GM19043 (cell line): Measurements from ENCODE around the gene SRR.

Experiments
- ATAC-seq: cut with Tn5 transposase; IDR thresholded peaks from one replicate; pipeline ENCODE4 v1.9.1; 2021; ENCODE audit warnings: low read depth; ENCODE audit not compliant: unreplicated experiment

SRR gene

DNA sequence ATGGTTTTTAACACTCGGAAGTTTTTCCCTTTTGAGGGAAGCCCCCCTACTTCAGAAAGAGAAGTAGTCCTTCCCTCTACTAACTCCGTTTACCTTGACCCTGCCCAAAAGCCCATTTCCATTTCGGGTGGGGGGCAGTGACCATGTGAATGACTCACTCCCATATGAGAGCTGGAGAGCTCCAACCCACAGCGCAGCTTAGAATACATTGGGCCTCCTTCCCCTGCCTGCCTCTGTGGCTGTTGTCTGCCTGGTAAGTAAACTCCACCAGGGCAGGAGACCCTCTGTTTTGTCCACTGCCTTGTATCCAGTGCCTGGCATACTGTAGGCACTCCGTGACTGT lies 34.5 kb downstream of the SRR start:
- ATAC-seq: no peak

GRCh38 chr17:2343421-2343820 lies 39.7 kb downstream of the SRR start:
- no peak for ATAC-seq

DNA sequence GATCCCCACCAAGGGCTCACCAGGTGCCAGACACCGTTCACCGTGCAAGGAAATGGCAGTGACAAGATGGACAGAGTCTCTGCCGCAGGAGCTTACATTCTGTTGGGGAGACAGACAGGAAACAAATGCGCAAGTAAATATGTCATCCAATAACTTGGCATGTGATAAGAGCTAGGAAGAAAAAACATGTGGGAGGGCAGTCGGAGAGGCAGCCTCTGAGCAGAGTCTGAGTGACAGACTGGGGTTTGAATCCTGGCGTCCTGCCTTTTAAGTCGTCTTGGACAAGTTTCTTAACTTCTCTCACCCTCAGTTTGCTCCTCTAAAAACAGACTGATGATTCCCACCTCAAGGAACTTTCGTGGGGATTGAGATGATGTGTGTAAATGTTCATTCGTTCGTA lies 40.8 kb downstream of the SRR start:
- ATAC-seq: no peak

- no peak for ATAC-seq
These were observed 42.7 kb downstream of the SRR start for GRCh38 chr17:2346475-2346874.

DNA sequence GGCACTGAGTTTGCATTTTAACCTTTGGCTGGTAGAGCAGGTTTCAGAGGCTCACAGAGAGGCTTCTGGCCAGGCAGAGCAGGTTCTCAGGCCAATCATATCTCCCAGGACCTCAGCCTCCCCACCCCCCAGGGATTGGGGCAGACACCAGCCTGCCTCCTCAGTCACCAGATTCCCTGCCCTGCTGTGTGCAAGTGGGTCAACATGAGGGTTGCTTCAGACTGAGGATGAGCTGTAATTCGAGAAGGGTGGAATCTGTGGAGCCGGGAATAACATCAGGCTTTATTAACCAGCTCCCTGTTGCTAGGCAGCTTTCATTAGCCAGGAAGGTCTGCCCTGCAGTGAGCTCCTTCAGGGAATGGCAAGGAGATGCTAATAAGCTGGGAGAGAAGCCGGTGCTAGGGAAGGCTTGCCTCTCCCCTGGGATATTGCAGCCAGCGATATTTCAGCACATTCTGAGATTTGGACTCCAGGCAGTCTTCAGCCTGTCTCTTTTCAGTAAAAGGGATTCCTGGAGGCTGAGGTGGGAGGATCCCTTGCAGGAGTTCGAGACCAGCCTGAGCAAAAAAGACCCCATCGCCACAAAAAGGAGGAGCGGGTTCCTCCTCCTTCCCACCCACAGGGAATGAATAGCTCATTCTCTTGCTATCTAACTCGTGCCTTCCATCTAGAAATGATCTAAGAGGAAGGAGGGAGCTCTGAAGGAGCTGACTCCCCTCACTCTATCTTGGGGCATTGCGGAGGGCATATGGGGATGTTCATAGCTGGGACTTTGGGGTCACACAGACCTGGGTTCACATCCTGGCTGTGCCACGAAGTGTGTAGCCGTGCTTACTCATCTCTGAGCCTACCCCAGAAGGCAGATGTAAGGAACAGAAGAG lies 44.3 kb downstream of the SRR start:
- ATAC-seq: no peak

GRCh38 chr17:2351269-2351668 lies 47.5 kb downstream of the SRR start:
- ATAC-seq: no peak

DNA sequence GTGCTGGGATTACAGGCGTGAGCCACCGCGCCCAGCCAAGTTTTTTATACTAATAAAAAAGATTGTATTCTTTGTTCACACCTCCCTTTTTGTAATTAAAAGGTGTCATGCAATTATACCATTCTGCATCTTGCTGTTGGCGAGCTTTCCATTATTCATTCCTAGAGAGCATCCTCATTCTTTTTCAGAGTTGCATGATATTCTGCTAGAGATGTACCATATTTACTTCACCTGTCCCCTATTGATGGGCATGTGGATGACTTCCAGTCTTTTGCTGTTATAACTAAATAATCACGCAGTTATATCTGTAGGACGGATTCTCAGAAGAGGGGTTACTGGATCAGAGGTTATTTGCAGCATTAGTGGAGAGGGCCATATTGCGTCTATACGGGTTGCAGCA lies 50.6 kb downstream of the SRR start:
- ATAC-seq: no peak

- no peak for ATAC-seq
These were observed 53.5 kb downstream of the SRR start for GRCh38 chr17:2357237-2357636.

- no peak for ATAC-seq
These were observed 54.2 kb downstream of the SRR start for GRCh38 chr17:2357931-2358434.

GRCh38 chr17:2361010-2361760 lies 57.4 kb downstream of the SRR start:
- no peak for ATAC-seq

GRCh38 chr17:2362016-2362415 lies 58.3 kb downstream of the SRR start:
- ATAC-seq: no peak

- ATAC-seq: no peak
These were observed 58.7 kb downstream of the SRR start for GRCh38 chr17:2362416-2362815.

DNA sequence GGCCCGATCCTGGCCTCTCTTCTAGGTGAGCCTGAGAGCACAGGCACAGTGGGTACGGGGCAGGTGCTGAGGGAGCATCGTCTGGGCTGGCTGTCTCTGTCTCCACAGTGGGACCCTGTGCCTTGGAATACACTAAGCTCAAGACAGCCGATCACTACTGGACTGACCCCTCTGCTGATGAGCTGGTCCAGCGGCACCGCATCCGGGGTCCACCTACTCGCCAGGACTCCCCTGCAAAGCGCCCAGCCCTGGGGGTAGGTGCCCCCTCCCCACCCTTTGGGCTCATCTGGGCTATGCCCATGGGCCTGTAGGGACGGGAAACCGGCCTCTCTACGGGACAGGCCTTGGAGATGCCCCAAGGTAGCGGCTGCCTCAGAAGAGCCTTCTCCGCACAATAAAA lies 59.1 kb downstream of the SRR start:
- ATAC-seq: no peak

DNA sequence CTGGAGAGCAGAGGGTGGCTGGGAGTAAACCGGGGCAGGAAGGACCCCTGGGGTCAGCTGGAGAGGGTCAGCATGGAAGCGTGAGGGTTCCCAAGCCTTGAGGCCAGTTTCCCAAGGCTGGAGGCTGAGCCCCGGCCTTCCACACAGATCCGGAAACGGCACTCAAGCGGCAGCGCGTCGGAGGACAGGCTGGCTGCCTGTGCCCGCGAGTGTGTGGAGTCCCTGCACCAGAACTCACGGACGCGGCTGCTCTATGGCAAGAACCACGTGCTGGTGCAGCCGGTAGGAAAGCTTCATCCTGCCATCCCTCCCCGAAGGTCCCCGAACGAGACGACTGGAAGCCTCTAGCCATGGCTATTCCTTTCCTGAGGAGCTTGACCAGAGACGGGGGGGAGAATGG lies 59.6 kb downstream of the SRR start:
- no peak for ATAC-seq

DNA sequence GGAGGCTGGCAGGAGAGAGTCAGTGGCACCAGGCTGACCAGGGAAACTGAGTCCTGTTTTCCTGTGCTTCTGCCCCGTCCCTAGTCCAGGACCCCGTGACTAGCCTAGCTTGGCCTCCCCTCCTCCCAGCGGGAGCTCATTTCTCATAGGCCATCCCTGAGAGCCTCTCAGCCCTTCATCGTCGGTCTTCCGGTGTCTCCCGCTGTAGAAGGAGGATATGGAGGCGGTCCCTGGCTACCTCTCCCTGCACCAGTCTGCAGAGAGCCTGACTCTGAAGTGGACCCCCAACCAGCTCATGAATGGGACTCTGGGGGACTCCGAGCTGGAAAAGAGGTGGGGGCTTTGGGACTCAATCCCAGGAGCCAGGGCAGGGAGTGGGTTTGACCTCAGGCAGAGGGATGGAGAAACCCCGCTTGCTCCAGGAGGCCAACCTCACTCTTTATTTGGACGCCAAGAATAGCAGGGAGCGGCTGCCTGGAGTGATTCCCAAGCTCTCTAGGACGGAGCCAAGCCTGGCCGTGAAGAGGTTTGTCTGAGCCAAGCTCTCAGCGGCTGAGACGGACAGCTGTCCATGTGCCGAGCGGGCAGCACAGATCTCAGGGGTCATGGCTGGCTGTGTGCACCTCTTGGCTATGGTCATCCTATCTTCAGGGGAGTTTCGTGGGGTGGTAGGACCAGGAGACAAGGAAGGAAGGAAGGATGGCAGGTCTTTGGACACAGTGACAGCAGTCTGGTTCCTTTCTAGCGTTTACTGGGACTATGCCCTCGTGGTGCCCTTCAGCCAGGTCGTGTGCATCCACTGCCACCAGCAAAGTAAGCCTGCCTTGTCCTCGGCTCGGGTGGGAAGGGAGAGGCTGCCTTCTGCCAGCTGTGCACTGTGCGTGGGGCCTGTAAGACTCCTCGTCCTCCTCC lies 60.4 kb downstream of the SRR start:
- ATAC-seq: no peak

GRCh38 chr17:2364763-2365116 lies 61.0 kb downstream of the SRR start:
- no peak for ATAC-seq

DNA sequence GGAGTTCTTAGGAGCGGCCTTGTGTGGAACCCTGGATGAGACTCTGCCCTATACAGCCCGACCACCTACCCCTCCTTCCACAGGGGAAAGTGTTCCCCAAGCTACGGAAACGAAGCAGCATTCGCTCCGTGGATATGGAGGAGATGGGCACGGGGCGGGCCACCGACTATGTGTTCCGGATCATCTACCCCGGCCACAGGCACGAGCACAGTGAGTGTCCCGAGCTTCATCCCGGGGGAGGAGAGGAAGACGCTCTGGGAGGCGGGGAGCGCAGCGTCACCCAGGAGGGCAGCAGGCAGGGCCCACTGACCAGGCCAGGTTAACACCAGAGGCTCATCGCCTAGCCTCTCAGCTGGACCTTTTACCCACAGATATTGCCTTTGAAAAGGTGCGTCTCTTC lies 61.4 kb downstream of the SRR start:
- ATAC-seq: no peak

DNA sequence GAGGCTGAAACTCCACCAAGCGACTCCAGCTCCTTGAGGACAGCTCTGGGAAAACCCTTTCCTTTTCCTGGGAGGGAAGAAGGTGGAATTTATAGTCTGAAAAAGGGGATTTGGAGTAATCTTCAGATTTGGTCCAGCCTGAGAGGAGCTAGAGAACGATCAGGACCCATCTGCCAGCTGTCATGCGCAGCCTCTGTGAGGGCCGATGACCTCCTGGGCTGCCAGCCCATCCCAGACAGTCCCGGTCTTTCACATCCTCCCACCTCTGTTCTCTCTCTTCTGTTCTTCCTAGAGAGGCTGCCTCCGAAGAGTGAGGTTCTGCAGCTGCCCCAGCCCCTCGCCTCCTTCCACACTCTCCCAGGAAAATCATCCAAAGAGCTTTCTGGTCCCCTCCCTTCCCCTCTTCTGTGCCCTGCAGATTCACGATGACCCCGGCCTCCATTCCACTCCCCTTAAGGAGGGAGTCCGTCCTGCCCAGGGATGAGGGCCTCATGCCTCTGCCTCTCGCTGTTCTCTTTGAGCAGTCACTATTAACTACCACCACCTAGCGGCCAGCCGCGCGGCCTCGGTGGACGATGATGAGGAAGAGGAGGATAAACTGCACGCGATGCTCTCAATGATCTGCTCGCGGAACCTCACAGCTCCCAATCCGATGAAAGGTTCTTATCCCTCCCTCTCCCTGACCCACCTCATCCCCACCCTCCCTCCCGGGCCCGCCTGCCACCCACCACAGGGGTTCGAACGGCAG lies 63.2 kb downstream of the SRR start:
- no peak for ATAC-seq

DNA sequence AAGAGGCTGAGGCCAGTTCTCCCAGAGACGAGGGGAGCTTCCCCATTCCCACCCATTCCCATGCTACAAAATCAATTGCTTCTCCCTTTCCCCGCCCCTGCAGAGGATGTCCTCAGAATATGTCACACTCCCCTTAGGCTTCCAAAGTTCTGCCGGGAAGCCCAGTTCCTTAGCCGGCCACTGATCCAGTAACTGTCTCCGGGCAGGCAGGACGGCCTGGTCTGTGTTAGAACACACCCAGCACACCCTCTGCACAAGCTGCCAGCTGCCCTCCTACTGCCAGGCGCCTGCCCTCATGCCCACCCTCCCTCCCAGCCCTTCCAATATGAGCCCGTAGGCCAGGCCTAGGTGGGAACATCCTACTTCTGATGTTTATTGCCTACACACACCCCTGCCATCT lies 64.6 kb downstream of the SRR start:
- no peak for ATAC-seq

DNA sequence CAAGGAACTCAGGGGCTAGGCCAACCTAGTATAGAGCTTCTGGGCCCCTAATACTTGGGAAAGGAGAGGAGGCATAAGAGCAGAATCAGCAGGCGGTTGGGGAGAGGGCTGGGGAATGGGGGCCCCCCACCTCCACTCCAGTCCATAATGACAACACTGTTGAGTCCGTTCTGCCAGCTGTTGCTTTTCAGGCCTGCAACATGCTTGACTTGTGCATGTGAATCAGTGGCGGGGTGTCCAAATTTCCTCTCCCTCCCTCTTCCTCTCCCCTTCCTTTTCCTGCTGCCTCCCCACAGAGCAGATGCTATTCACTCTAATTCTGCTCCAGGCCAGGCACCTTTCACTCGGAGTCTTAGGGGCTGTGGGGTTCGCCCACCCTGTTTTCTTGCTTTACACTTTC lies 65.3 kb downstream of the SRR start:
- no peak for ATAC-seq
